DMS153 treated with DMSO at 0.1 percent for 48 hours (cell line): ENCODE data around the gene SPEM2.

Experiments used
- DNase-seq: peaks from one replicate; lab custom pipeline; 2025; ENCODE audit not compliant: unreplicated experiment; lab: John Stamatoyannopoulos, UW

SPEM2 gene

DNA sequence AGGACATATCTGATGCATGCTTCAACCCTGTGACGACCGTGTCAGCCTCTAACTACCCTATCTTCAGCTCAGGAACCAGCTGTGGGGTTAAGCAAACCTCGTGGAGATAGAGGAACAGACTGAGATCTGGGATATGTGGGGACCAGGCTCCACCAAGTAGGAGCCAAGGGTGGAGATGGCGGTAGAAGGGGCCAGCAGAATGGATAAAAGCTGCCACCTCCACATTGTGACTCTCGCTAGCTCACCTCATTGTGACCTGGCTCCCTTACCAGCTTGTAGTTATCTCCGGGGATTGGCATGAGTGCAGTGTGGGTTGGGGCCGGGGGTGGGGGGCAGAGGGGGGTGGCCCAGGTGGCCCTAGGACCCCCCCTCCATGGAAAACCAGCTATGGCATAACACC is at the start of gene SPEM2:
SPEM2 (plus strand) TSS at position 301 of the 400 bp plus-strand sequence; CDS start at position 374, 73 bp downstream.
- no peak for DNase-seq

DNA sequence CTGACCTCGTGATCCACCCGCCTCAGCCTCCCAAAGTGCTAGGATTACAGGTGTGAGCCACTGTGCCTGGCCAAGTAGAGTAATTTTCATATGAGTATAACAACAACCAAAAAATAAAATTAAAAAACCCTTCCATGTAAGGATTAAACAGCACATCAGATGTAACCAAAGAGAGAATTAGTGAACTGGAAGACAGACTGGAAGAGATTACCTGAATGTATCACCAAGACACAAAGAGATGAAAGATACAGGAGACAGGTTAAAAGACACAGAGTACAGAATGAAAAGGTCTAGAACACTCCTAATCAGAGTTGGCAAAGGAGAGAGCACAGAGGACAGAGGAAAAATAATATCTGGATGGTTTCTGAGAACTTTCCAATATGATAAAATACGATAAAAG is 46.3 kb upstream of the SPEM2 start:
- no peak for DNase-seq

- DNase-seq, result no peak
Measured at GRCh38 chr17:7380321-7380720, 45.1 kb upstream of the SPEM2 start.

- DNase-seq, result no peak
Measured at GRCh38 chr17:7380855-7381683, 44.3 kb upstream of the SPEM2 start, which contains the start of gene TNK1. TSS of gene TNK1 (plus strand) at chr17:7381089. CDS start at chr17:7382927, 1,838 bp downstream.

DNA sequence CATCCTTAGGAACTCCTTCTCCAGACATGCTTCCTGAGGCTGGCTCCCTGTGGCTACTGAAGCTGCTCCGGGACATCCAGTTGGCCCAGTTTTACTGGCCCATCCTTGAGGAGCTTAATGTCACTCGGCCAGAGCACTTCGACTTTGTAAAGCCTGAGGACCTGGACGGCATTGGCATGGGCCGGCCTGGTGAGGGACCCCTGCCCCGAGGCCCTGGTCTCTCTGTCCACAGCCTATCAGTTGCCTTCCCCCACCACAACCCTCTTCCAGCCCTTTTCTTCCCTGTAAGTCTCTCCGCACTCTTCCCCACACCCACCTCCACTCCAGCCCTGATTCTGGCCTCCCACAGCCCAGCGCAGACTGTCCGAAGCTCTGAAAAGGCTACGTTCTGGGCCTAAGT is 42.5 kb upstream of the SPEM2 start:
- no peak for DNase-seq

GRCh38 chr17:7383371-7383741 is 42.1 kb upstream of the SPEM2 start:
- no peak for DNase-seq

- DNase-seq, result no peak
Measured at GRCh38 chr17:7383742-7384488, 41.5 kb upstream of the SPEM2 start.

DNA sequence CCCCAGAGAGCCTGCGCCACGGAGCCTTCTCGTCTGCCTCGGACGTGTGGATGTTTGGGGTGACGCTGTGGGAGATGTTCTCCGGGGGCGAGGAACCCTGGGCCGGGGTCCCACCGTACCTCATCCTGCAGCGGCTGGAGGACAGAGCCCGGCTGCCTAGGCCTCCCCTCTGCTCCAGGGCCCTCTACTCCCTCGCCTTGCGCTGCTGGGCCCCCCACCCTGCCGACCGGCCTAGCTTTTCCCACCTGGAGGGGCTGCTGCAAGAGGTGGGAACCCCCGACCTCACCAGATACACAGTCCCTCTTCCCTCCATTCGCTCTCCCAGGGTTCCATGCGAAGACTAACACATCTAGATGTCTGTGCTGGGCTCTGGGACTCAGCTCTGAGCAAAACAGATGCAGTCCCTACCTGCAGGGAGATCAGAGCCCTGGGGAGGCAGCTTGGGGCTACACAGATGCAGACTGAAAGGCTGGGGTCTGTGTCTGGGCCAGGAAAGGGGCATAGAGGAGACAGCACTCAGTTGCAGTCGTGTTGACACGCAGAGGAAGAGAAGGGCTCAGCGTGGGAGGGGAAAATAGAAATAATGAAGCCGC is 40.8 kb upstream of the SPEM2 start:
- no peak for DNase-seq

DNA sequence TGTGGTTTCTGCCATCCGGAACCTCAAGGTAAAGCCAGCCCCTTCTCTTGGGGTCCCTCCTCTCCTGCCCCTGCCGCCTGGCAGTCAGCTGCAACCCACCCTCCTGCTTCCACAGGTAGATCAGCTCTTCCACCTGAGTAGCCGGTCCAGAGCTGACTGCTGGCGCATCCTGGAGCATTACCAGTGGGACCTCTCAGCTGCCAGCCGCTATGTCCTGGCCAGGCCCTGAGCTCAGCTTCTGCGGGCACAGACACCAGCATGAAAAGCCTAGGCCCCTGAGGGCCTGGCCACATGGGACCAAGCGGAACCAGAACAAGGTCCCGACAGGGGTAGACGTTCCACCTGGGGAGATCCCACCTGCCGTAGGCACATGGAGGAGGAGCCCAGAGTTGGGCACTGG is 36.6 kb upstream of the SPEM2 start:
- DNase-seq, result no peak

- DNase-seq, result no peak
Measured at GRCh38 chr17:7389924-7390910, 35.2 kb upstream of the SPEM2 start.

GRCh38 chr17:7391307-7391706 is 34.1 kb upstream of the SPEM2 start:
- DNase-seq, result no peak

GRCh38 chr17:7392696-7393612 is 32.5 kb upstream of the SPEM2 start:
- DNase-seq, result no peak

GRCh38 chr17:7393613-7394451 is 31.6 kb upstream of the SPEM2 start:
- no peak for DNase-seq

GRCh38 chr17:7394452-7395191 is 30.8 kb upstream of the SPEM2 start, which contains the start of gene PLSCR3:
TSS of gene PLSCR3 (minus strand) at chr17:7394525. CDS start at chr17:7394110, 415 bp downstream.
- DNase-seq, result peak; percentile 20

- no peak for DNase-seq
Measured at GRCh38 chr17:7396147-7396546, 29.3 kb upstream of the SPEM2 start.

GRCh38 chr17:7398612-7399011 is 26.8 kb upstream of the SPEM2 start:
- DNase-seq, result no peak

GRCh38 chr17:7403043-7403726 is 22.2 kb upstream of the SPEM2 start:
- no peak for DNase-seq

DNA sequence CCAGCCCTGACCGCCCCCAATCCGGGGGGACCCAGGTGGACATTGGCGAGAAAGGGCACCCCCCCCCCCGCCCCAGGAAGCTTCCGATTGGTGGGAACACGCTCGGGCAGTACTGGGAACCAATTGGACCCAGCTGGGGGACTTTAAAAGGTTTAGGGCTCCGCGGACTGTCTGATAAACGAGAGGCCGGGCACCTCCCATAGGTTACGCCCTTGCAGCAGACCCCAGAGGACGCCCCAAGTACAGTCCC is 21.8 kb upstream of the SPEM2 start:
- DNase-seq, result no peak
